Thoracic aorta (tissue), 2 donors: ENCODE data around the gene KRAS. TPM values are rescaled to one million over a fixed set of nuclear protein-coding genes. Genes with fewer than 3 reads are reported as not detected.

ENCODE experiments used
- ATAC-seq: fragments of 150-250 bp; one replicate; pipeline ENCODE4 v1.8.0; 2017; ENCODE audit warnings: low read depth; ENCODE audit not compliant: insufficient number of reproducible peaks, low FRiP score
- DNase-seq: peaks from one replicate; pipeline ENCODE4 v3.0.0-alpha.2; 2020; ENCODE audit warnings: low spot score
- H3K27ac ChIP-seq, 2 donors: fragments of 200-600 bp; sonication (generic); 1 replicate in 1 of 2; 2 replicates in 1 of 2; pipeline ENCODE4 v1.5.1; 2016; ENCODE audit warnings: mild to moderate bottlenecking in 2 of 2, moderate library complexity in 2 of 2
- H3K27me3 ChIP-seq: fragments of 200-600 bp; sonication (generic); replicated peaks from 2 replicates; pipeline ENCODE4 v1.6.0; 2016; ENCODE audit warnings: mild to moderate bottlenecking; ENCODE audit not compliant: insufficient read depth
- H3K36me3 ChIP-seq: fragments of 200-600 bp; sonication (generic); one replicate; pipeline ENCODE4 v1.5.1; 2016
- H3K4me1 ChIP-seq, 2 donors: fragments of 200-600 bp; sonication (generic); 1 replicate in 1 of 2; 2 replicates in 1 of 2; pipeline versions ENCODE4 v1.5.1 to v1.6.0; 2016; ENCODE audit warnings: low read depth in 2 of 2, mild to moderate bottlenecking in 1 of 2; ENCODE audit not compliant: control insufficient read depth in 1 of 2
- H3K4me3 ChIP-seq: fragments of 200-600 bp; sonication (generic); 2 replicates; pipeline ENCODE4 v1.5.1; 2016; ENCODE audit warnings: mild to moderate bottlenecking
- H3K9me3 ChIP-seq: fragments of 200-600 bp; sonication (generic); 2 replicates; pipeline ENCODE4 v1.5.1; 2016
- total RNA-seq, 2 donors: library from RNA; depleted of rRNA; stranded (reverse); fragments of >200 nt; gene quantifications; one replicate each; pipeline versions ENCODE4 v1.1.0 to v1.2.3, GENCODE V29; 2016
- TF ChIP-seq, protein P1 (sequence below): fragments of 200-600 bp; sonication (generic); IDR thresholded peaks from one replicate; pipeline ENCODE4 v1.5.1; 2019; ENCODE audit warnings: antibody characterized with exemption

Gene KRAS
- total RNA-seq, 2 donors from 2014 or later, result 16.2 to 19.0 TPM

DNA sequence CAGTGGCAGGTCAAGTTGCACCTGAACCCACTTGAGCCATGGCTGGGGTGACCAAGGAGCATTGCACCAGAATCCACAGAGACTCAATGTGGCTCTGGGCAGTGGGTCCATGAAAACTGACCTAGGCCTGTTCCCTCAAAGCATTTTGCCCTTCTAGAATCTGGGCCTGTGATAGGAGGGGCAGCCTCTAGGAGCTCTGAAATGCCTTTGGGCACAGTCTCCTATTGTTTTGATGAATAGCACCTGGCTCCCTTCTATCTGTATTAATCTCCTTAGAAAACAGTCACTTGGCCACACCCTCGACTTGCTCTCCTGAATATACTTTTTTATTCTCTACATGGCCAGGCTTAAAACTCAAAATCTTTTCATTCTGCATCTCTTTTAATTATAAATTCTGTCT is 14.1 kb upstream of the KRAS start:
- Histone ChIP-seq H3K4me3 (no peak overlapping the region), H3K4me1 (no peaks in the 10 kb centered on the region), H3K27ac (no peak overlapping the region), H3K27me3 (no peaks in the 10 kb centered on the region), H3K9me3 (no peaks in the 10 kb centered on the region), H3K36me3 (no peaks in the 10 kb centered on the region)
- DNase-seq (no peak), ATAC-seq (no peak)
- TF ChIP-seq, protein P1, sequence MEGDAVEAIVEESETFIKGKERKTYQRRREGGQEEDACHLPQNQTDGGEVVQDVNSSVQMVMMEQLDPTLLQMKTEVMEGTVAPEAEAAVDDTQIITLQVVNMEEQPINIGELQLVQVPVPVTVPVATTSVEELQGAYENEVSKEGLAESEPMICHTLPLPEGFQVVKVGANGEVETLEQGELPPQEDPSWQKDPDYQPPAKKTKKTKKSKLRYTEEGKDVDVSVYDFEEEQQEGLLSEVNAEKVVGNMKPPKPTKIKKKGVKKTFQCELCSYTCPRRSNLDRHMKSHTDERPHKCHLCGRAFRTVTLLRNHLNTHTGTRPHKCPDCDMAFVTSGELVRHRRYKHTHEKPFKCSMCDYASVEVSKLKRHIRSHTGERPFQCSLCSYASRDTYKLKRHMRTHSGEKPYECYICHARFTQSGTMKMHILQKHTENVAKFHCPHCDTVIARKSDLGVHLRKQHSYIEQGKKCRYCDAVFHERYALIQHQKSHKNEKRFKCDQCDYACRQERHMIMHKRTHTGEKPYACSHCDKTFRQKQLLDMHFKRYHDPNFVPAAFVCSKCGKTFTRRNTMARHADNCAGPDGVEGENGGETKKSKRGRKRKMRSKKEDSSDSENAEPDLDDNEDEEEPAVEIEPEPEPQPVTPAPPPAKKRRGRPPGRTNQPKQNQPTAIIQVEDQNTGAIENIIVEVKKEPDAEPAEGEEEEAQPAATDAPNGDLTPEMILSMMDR, result no peak

DNA sequence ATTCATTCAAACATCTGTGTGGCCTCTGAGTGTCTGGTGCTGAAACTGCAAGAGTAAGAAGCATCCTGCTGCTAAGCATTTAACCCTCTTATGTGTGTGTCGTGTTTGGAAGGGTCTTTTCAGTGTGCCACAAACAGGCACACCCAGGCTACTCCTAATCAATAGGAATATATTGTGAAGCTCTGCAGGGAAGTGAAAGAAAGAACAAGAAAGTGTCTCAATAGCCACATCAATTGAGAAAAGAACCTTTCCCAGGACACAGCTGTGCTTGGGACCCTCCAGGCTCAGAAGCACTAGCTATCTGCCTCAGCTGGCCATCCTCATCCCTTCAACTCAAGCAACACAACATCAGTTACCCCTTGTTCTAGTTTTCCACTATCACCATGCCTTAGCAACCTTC is 13.4 kb upstream of the KRAS start:
- Histone ChIP-seq H3K4me3 (no peak overlapping the region), H3K36me3 (no peaks in the 10 kb centered on the region), H3K4me1 (no peaks in the 10 kb centered on the region), H3K9me3 (no peaks in the 10 kb centered on the region), H3K27ac (no peak overlapping the region), H3K27me3 (no peaks in the 10 kb centered on the region)
- ATAC-seq (no peak), DNase-seq (no peak)
- TF ChIP-seq, protein P1, result no peak

DNA sequence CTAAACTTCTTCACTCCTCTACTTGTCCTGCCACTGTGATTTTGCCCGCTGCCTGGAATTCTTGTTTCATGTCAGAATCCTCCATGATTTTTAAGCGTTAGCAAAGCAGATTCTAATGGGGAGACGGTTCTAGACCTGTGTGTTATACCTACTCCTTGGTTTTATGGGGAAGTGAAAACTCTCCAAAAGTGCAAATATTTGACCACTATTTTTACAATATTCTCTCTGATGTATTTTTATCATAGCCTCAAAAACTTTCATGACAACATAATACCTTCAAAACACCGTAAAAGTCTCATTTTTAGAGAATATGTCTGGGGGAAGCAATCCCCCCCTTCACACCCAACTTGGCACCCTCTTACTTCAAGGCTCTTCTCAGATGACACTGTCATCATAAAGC is 12.9 kb upstream of the KRAS start:
- ATAC-seq (no peak), DNase-seq (no peak)
- Histone ChIP-seq H3K4me3 (no peak overlapping the region), H3K27ac (no peak overlapping the region), H3K4me1 (no peaks in the 10 kb centered on the region), H3K9me3 (no peaks in the 10 kb centered on the region), H3K36me3 (no peaks in the 10 kb centered on the region), H3K27me3 (no peaks in the 10 kb centered on the region)
- TF ChIP-seq, protein P1, result no peak

DNA sequence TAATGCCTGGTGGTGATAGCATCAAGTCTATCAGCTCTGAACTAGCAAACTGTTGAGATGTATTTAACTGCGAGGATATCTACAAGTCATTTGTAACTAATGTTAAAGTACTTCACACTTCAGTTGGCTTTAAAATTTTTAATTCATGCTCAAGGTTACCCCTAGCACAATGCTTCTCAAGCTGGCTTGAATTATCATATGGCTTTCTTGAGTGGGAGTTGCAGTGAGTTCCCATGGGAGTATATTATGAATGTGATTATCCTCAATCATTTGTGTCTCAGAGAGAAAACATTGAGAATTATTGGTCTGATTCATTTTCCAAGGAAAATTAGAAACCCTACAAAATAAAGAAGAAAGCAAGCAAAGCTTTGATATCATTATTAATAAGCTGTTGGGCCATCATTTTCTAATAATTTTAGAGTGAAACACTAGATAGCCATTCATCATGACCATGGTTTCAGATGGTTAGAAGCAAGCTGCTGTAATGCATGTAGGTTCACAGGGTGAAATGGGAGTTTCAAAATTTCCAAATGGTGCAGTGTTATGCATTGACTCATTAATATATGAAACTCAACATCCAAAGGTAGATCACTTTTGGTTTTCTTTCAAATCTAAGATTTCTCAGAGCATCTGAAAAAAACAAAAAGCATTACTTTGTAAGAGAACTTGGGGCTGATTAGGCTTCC is 11.8 kb upstream of the KRAS start:
- no peak overlapping the region for H3K4me3 ChIP-seq
- ATAC-seq (no peak), DNase-seq (no peak)
- H3K9me3 ChIP-seq, result no peaks in the 10 kb centered on the region
- TF ChIP-seq, protein P1, result no peak
- H3K4me1 ChIP-seq, result no peaks in the 10 kb centered on the region
- H3K27me3 ChIP-seq, result no peaks in the 10 kb centered on the region
- no peak overlapping the region for H3K27ac ChIP-seq
- H3K36me3 ChIP-seq, result no peaks in the 10 kb centered on the region

DNA sequence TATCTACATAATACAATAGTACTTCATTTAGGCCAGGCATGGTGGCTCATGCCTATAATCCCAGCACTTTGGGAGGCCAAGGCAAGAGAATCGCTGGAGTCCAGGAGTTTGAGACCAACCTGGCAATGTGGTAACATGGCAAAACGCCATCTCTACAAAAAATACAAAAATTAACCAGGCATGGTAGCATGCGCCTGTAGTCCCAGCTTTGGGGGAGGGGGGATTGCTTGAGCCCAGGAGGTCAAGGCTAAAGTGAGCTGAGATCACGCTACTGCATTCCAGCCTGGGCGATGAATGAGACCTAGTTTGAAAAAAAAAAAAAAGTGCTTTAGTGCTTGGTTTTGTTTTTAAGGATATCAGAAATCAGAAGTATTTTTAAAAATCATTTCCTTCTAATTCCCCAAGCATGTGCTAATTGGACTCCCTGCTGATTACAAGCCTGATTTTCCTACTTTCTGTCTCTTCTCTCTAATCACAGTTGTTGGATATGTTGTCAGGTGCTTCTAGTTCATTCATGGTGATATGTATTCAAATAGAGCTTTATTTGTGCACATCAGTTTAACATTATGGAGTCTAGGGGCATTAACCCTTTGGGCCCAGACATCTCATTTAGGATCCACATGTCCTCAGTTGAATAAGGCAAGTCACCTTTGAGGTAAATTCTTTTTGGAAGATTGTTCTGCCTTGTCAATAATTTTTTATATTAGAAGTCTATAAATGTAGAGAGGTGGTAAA is 7.0 kb upstream of the KRAS start:
- TF ChIP-seq, protein P1, result no peak
- Histone ChIP-seq H3K27ac (no peak overlapping the region), H3K27me3 (no peaks in the 10 kb centered on the region), H3K4me1 (no peaks in the 10 kb centered on the region), H3K36me3 (no peaks in the 10 kb centered on the region), H3K9me3 (no peaks in the 10 kb centered on the region), H3K4me3 (no peak overlapping the region)
- DNase-seq (no peak), ATAC-seq (no peak)
